PC-3 (cell line): Measurements from ENCODE around the gene DVL1. TPM values are rescaled to one million over a fixed set of nuclear protein-coding genes. Genes with fewer than 3 reads are reported as not detected.
A peak's percentile ranks its signal among the peaks of the same experiment; 100 is the strongest.

ENCODE experiments used
- ATAC-seq: fragments of 200-7000 bp; cut with Tn5 transposase; 2 replicates; pipeline ENCODE4 v1.9.1; 2020; ENCODE audit warnings: mild to moderate bottlenecking, moderate library complexity
- BruUV-seq: library from RNA; stranded (reverse); fragments of 400-500 nt; replicated peaks from 2 replicates; lab custom pipeline; 2021; lab: Mats Ljungman, UMichigan
- CTCF ChIA-PET: fragments of 300-600 bp; sonication (Branson Sonifier 250); formaldehyde crosslinking; loops from one replicate; lab custom pipeline; 2022; ENCODE audit warnings: antibody characterized with exemption; lab: Charles Lee
- POLR2A ChIA-PET: fragments of 300-600 bp; sonication (Branson Sonifier 250); formaldehyde crosslinking; loops from one replicate; lab custom pipeline; 2022; ENCODE audit warnings: antibody characterized with exemption; ENCODE audit not compliant: unreplicated experiment; lab: Charles Lee
- DNase-seq: peaks from one replicate; pipeline ENCODE4 v3.0.0-alpha.2; 2015
- H2AFZ ChIP-seq: fragments of 300-600 bp; sonication (generic); 2 replicates; pipeline ENCODE4 v1.6.0; 2016; ENCODE audit warnings: antibody characterized with exemption, low read length
- H3F3A ChIP-seq: fragments of 300-600 bp; sonication (generic); one replicate; pipeline ENCODE4 v1.6.0; 2017; ENCODE audit warnings: antibody characterized with exemption, low read length, control low read depth, mild to moderate bottlenecking; ENCODE audit not compliant: unreplicated experiment
- H3K27ac ChIP-seq: fragments of 300-600 bp; sonication (generic); 2 replicates; pipeline ENCODE4 v1.5.1; 2016; ENCODE audit warnings: mild to moderate bottlenecking, low read length
- H3K27me3 ChIP-seq: fragments of 300-600 bp; sonication (generic); 2 replicates; pipeline ENCODE4 v1.6.1; 2016; ENCODE audit warnings: low read length, mixed read lengths
- H3K36me3 ChIP-seq: fragments of 300-600 bp; sonication (generic); 2 replicates; pipeline ENCODE4 v1.6.1; 2016; ENCODE audit warnings: low read depth, mixed run types, low read length, mixed read lengths
- H3K4me1 ChIP-seq: fragments of 300-600 bp; sonication (generic); 2 replicates; pipeline ENCODE4 v1.5.1; 2016; ENCODE audit warnings: low read length; ENCODE audit not compliant: insufficient read depth
- H3K4me2 ChIP-seq: fragments of 300-600 bp; sonication (generic); 2 replicates; pipeline ENCODE4 v1.6.0; 2016; ENCODE audit warnings: low read length
- H3K4me3 ChIP-seq: fragments of 300-600 bp; sonication (generic); 2 replicates; pipeline ENCODE4 v1.5.1; 2016; ENCODE audit warnings: mild to moderate bottlenecking, low read length, mixed read lengths
- H3K79me2 ChIP-seq: fragments of 300-600 bp; sonication (generic); 2 replicates; pipeline ENCODE4 v1.6.1; 2017; ENCODE audit warnings: low read length, mixed read lengths
- H3K9ac ChIP-seq: fragments of 300-600 bp; sonication (generic); 2 replicates; pipeline ENCODE4 v1.6.0; 2016; ENCODE audit warnings: mild to moderate bottlenecking, low read length
- H3K9me2 ChIP-seq: fragments of 300-600 bp; sonication (generic); replicated peaks from 2 replicates; pipeline ENCODE4 v1.6.1; 2016; ENCODE audit warnings: mixed run types, low read length, mixed read lengths
- H3K9me3 ChIP-seq: fragments of 300-600 bp; sonication (generic); 2 replicates; pipeline ENCODE4 v1.6.1; 2016; ENCODE audit warnings: low read length, mixed read lengths
- H4K20me1 ChIP-seq: fragments of 300-600 bp; sonication (generic); 2 replicates; pipeline ENCODE4 v1.6.1; 2016; ENCODE audit warnings: low read length, mixed read lengths
- CTCF ChIP-seq: fragments of 300-600 bp; sonication (generic); conservative IDR thresholded peaks from 2 replicates; pipeline ENCODE4 v1.5.1; 2017; ENCODE audit warnings: antibody characterized with exemption, low read depth, mild to moderate bottlenecking, low read length
- EZH2 ChIP-seq: fragments of 300-600 bp; sonication (generic); IDR thresholded peaks from one replicate; pipeline ENCODE4 v1.6.1; 2017; ENCODE audit warnings: antibody characterized with exemption, mild to moderate bottlenecking, low read length; ENCODE audit not compliant: unreplicated experiment
- EZH2phosphoT487 ChIP-seq: fragments of 300-600 bp; sonication (generic); IDR thresholded peaks from 2 replicates; pipeline ENCODE4 v1.6.1; 2018; ENCODE audit warnings: mild to moderate bottlenecking, antibody characterized with exemption, low read length, borderline replicate concordance
- intact Hi-C: fragments of 100-400 bp; cut with micrococcal nuclease; formaldehyde crosslinking; loops from 2 replicates; pipeline ENCODE4 v1.9.0; 2023
- total RNA-seq: library from RNA; depleted of rRNA; stranded (reverse); fragments of >200 nt; gene quantifications from 2 replicates; pipeline ENCODE4 v1.2.3, GENCODE V29; 2014

DVL1 gene
- total RNA-seq, 1 experiment from 2014 or later: 626 TPM

GRCh38 chr1:1347663-1348419 is 1.4 kb downstream of the DVL1 start:
- H3K9me3 ChIP-seq: no peaks in the 10 kb centered on the region
- BruUV-seq: TSS peak; percentile 62
- DNase-seq: peak; percentile 79
- no peaks in the 10 kb centered on the region for H3K27me3 ChIP-seq
- peaks cover 52% of the 10 kb centered on the region for H3K4me1 ChIP-seq
- peaks cover 74% of the 10 kb centered on the region for H3K79me2 ChIP-seq
- peak overlapping the region; percentile 98 for H3K4me2 ChIP-seq
- peak overlapping the region; percentile 93 for H3K9ac ChIP-seq
- TF ChIP-seq EZH2phosphoT487 (no peak), CTCF (no peak), EZH2 (no peak)
- H4K20me1 ChIP-seq: no peaks in the 10 kb centered on the region
- POLR2A ChIA-PET: interaction anchor here (1.4 kb wide), 1 partner anchor 27 kb away, joined by 4 read pairs; the partner anchor contains the start of gene AURKAIP1
- H3K9me2 ChIP-seq: no peaks in the 10 kb centered on the region
- intact Hi-C loops: loop anchor here (2.0 kb wide), 1 partner anchor 39 kb away; the partner anchor contains the start of gene PUSL1
- 0 out of 2 replicates have a peak overlapping the region, but pooled peaks have one; percentile 7 for H2AFZ ChIP-seq
- H3K27ac ChIP-seq: peak overlapping the region; percentile 97
- H3K36me3 ChIP-seq: peaks cover under 1% of the 10 kb centered on the region; the same call in 1 of the 2 replicates
- CTCF ChIA-PET: interaction anchor here (0.5 to 1.2 kb wide), 3 partner anchors 54 to 1063 kb away, joined by 3 to 4 read pairs (median 3); no protein-coding TSS in a partner anchor
- ATAC-seq: peak; percentile 34
- H3F3A ChIP-seq: peaks cover 3% of the 10 kb centered on the region
- H3K4me3 ChIP-seq: peak overlapping the region; percentile 91

- Histone ChIP-seq H3K9me2 (no peaks in the 10 kb centered on the region), H3K4me2 (peak overlapping the region; percentile 98), H3K9me3 (no peaks in the 10 kb centered on the region), H4K20me1 (no peaks in the 10 kb centered on the region), H3K4me3 (peak overlapping the region; percentile 91), H2AFZ (no peak overlapping the region), H3K36me3 (peaks cover 7% of the 10 kb centered on the region; the same call in 1 of the 2 replicates), H3K27ac (peak overlapping the region; percentile 97), H3K9ac (peak overlapping the region; percentile 93), H3K27me3 (no peaks in the 10 kb centered on the region), H3F3A (no peaks in the 10 kb centered on the region), H3K79me2 (peaks cover 74% of the 10 kb centered on the region), H3K4me1 (peaks cover 51% of the 10 kb centered on the region)
- BruUV-seq: TSS peak; percentile 36
- intact Hi-C loops: no loop called here
- DNase-seq (no peak), ATAC-seq (no peak)
- ChIA-PET POLR2A (interaction anchor here (1.4 kb wide), 1 partner anchor 28 kb away, joined by 4 read pairs; the partner anchor contains the start of gene AURKAIP1), CTCF (no interaction called here)
- TF ChIP-seq CTCF: no peak
Measured at GRCh38 chr1:1347026-1347595, 2.1 kb downstream of the DVL1 start.
